Colonic mucosa (tissue), 4 donors: ENCODE measurements around the gene ZSCAN2. TPM values are rescaled to one million over a fixed set of nuclear protein-coding genes. Genes with fewer than 3 reads are reported as not detected.
A peak's percentile ranks its signal among the peaks of the same experiment; 100 is the strongest.
"Not testable (repeated sequence)": the region's sequence is repeated elsewhere in the genome, so short reads cannot be mapped to it uniquely, and the experiment has no call there.

ENCODE experiments used
- DNase-seq: peaks from one replicate; pipeline ENCODE4 v3.0.0-alpha.2; 2020
- H3K27ac ChIP-seq: fragments of 200-600 bp; one replicate; pipeline ENCODE4 v1.8.0; 2021
- H3K27me3 ChIP-seq: fragments of 200-600 bp; one replicate; pipeline ENCODE4 v1.8.0; 2021
- H3K36me3 ChIP-seq: fragments of 200-600 bp; one replicate; pipeline ENCODE4 v1.8.0; 2021
- H3K4me1 ChIP-seq: fragments of 200-600 bp; one replicate; pipeline ENCODE4 v1.8.0; 2021; ENCODE audit warnings: mild to moderate bottlenecking
- H3K4me3 ChIP-seq: fragments of 200-600 bp; one replicate; pipeline ENCODE4 v1.8.0; 2021
- H3K9ac ChIP-seq, 2 donors: one replicate each; pipeline ENCODE4 v1.7.0; 2013; ENCODE audit warnings: control low read depth in 2 of 2, low read depth in 2 of 2, low read length in 2 of 2
- H3K9me3 ChIP-seq: fragments of 200-600 bp; one replicate; pipeline ENCODE4 v1.8.0; 2021
- intact Hi-C: fragments of 100-400 bp; cut with DNase I; formaldehyde crosslinking; loops from one replicate; pipeline ENCODE4 v1.14.1; 2022
- total RNA-seq, 2 donors: library from RNA; stranded (reverse); fragmentation: NEBNext Ultra II Directional in 1 of 2; extraction: Animal tissue kit (Norgen Biotek cat#: 25700) in 1 of 2; gene quantifications; one replicate each; pipeline ENCODE4 v1.2.1, GENCODE V29; 2021
- TF ChIP-seq, protein P1 (sequence below): fragments of 200-600 bp; IDR thresholded peaks from one replicate; pipeline ENCODE4 v1.8.0; 2022; ENCODE audit warnings: antibody characterized with exemption, mild to moderate bottlenecking
- donor health status: healthy.
- donor health status: DM: no; HTN: no; CAD: no.
- donor health status: DM: no; HTN: no; CAD: no.

ZSCAN2 gene
- 1 to 10 TPM; 6.3 to 6.4 TPM for total RNA-seq

DNA sequence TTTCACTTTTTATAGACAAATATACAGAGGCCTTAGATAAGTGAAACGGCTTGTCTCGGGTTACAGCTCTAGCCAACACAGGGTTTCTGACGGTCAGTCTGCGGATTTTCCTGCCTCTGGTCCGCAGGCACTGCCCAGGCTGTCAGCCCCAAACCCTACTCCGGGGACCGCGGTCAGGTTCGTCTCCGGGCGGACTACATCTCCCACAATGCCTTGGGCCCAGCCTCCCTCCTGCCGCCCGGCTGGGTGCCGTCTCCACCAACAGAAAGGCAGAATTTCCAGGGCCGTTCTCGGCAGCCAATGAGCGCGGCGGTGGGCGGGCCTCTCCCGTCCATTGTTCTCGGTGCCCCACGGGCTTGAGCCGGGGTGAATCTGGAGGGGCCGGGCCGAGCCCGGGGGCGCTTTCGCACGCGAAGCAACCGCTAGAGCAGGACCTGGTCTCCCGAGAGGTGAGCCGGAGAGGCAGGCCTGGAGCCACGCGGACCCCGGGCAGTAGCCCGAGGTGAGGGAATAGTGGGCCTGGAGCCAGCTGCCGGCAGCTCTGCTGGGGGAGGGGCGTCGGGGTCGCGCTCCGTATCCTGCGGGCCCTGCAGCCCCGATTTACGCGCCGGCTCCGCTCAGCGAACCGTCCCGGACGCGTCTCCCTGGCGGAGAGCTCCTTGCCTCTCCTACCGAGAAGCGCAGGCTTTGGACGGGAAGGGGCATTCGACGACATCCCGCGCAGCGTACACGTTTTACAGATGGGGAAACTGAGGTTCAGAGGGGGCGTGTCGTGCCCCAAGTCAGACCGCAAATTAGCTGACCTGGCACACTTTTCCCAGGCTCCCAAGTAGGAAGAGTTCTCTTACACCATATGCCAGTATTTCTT is at the start of gene ZSCAN2:
Gene ZSCAN2 (plus strand): TSS at position 323 of the 868 bp plus-strand sequence. CDS start 2,919 bp downstream, outside the sequence.
- peaks cover 3% of the 10 kb centered on the region for H3K4me1 ChIP-seq
- no peaks in the 10 kb centered on the region for H3K36me3 ChIP-seq
- H3K9ac ChIP-seq: peak within 1 kb of the TSS; percentile 86 to 87
- TF ChIP-seq, protein P1, sequence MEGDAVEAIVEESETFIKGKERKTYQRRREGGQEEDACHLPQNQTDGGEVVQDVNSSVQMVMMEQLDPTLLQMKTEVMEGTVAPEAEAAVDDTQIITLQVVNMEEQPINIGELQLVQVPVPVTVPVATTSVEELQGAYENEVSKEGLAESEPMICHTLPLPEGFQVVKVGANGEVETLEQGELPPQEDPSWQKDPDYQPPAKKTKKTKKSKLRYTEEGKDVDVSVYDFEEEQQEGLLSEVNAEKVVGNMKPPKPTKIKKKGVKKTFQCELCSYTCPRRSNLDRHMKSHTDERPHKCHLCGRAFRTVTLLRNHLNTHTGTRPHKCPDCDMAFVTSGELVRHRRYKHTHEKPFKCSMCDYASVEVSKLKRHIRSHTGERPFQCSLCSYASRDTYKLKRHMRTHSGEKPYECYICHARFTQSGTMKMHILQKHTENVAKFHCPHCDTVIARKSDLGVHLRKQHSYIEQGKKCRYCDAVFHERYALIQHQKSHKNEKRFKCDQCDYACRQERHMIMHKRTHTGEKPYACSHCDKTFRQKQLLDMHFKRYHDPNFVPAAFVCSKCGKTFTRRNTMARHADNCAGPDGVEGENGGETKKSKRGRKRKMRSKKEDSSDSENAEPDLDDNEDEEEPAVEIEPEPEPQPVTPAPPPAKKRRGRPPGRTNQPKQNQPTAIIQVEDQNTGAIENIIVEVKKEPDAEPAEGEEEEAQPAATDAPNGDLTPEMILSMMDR: no peak
- H3K4me3 ChIP-seq: peak within 1 kb of the TSS; percentile 82
- DNase-seq: peak; percentile 97
- no peaks in the 10 kb centered on the region for H3K9me3 ChIP-seq
- peak within 1 kb of the TSS; percentile 16 for H3K27ac ChIP-seq
- no peaks in the 10 kb centered on the region for H3K27me3 ChIP-seq
- intact Hi-C loops: no loop called here

DNA sequence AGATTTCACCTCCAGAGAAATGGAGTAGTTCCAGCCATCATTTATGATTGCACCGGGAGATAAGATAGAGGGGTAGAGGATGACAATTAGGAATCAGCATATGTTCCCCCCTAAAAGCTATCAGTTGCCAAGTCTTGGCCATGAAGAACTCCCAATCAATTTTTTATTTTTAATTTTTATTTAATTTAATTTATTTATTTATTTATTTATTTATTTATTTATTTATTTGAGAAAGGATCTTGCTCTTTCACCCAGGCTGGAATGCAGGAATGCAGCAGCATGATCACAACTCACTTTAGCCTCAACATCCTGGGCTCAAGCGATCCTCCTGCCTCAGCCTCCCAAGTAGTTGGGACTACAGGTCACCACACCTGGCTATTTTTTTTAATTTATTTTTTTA is 49.2 kb upstream of the ZSCAN2 start:
- H3K4me3 ChIP-seq, H3K4me1 ChIP-seq, H3K27ac ChIP-seq, H3K9ac ChIP-seq, intact Hi-C loops, DNase-seq, H3K27me3 ChIP-seq, H3K9me3 ChIP-seq, H3K36me3 ChIP-seq: not testable (repeated sequence)

DNA sequence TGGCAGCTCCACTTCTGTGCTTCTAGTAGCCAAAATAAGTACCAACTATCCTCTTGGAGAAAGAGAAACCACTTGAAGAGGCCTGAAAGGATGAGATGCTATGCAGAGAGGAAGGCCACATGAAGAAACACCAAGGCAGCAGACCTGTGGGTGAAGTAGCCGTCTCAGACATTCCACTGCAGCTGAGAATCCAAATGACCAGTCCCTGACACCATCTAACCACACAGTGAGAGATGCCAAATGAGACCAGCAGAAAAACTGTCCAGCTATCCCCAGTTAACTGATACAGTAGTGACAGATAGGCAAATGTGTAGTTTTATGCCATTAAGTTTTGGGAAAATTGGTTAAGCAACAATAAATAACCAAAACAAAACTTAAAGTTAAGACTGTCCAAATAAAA is 47.9 kb upstream of the ZSCAN2 start:
- H3K9me3 ChIP-seq: no peaks in the 10 kb centered on the region
- no peak overlapping the region for H3K27ac ChIP-seq
- no peak for DNase-seq
- intact Hi-C loops: no loop called here
- no peak overlapping the region for H3K4me3 ChIP-seq
- H3K36me3 ChIP-seq: no peaks in the 10 kb centered on the region
- H3K9ac ChIP-seq: no peak overlapping the region
- TF ChIP-seq, protein P1: no peak
- no peaks in the 10 kb centered on the region for H3K27me3 ChIP-seq
- no peaks in the 10 kb centered on the region for H3K4me1 ChIP-seq

DNA sequence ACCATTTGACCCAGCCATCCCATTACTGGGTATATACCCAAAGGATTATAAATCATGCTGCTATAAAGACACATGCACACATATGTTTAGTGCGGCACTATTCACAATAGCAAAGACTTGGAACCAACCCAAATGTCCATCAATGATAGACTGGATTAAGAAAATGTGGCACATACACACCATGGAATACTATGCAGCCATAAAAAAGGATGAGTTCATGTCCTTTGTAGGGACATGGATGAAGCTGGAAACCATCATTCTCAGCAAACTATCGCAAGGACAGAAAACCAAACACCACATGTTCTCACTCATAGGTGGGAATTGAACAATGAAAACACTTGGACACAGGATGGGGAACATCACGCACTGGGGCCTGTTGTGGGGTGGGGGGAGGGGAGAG is 44.1 kb upstream of the ZSCAN2 start:
- DNase-seq, H3K9me3 ChIP-seq, intact Hi-C loops, H3K9ac ChIP-seq, H3K4me3 ChIP-seq, H3K27ac ChIP-seq, H3K36me3 ChIP-seq, H3K4me1 ChIP-seq, H3K27me3 ChIP-seq: not testable (repeated sequence)

DNA sequence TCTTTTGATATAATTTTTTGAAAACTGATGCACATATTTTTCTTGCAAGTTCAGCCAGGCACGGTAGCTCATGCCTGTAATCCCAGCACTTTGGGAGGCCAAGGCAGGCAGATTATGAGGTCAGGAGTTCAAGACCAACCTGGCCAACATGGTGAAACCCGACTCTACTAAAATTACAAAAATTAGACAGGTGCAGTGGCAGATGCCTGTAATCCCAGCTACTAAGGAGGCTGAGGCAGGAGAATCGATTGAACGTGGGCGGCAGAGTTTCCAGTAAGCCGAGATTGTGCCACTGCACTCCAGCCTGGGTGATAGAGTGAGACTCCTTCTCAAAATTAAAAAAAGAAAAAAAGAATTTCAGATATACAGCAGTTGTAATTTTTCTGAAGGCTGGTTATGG is 32.8 kb upstream of the ZSCAN2 start:
- DNase-seq, H3K4me1 ChIP-seq, H3K9me3 ChIP-seq, H3K27me3 ChIP-seq, H3K27ac ChIP-seq, H3K36me3 ChIP-seq, intact Hi-C loops, H3K9ac ChIP-seq, H3K4me3 ChIP-seq: not testable (repeated sequence)

DNA sequence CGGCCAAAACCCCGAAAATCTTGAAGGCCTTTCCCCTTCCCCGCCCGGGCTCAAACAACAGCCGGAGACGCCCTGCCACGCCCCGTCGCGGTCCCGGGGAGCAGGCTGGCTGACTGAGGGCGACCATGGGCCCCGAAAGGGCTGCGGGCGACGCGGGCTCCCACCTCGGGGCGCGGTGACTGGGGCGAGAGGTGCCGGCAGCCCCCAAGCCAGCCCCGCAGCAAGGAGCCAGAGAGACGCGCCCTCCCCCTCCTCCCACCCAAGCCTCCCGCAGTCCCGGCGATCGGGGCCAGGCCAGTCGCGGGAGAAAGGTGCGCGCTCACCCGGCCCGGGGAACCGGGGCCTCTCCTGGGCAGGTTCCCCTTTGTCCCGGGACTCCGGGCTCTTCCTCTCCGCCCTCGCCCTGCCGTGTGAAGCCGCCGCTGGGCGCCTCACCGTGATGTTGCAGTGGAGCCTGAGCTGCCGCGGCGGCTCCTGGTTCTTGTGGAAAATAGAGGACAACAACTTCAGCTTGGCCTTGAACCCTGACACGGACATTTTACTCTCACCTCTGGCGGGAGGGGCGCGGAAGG is 30.6 kb upstream of the ZSCAN2 start:
- no peaks in the 10 kb centered on the region for H3K9me3 ChIP-seq
- H3K4me1 ChIP-seq: no peaks in the 10 kb centered on the region
- TF ChIP-seq, protein P1: no peak
- peak; percentile 79 for DNase-seq
- peak overlapping the region; percentile 77 for H3K4me3 ChIP-seq
- H3K27ac ChIP-seq: peak overlapping the region; percentile 86
- intact Hi-C loops: no loop called here
- H3K36me3 ChIP-seq: no peaks in the 10 kb centered on the region
- H3K27me3 ChIP-seq: no peaks in the 10 kb centered on the region
- H3K9ac ChIP-seq: peak overlapping the region; percentile 77 to 87

DNA sequence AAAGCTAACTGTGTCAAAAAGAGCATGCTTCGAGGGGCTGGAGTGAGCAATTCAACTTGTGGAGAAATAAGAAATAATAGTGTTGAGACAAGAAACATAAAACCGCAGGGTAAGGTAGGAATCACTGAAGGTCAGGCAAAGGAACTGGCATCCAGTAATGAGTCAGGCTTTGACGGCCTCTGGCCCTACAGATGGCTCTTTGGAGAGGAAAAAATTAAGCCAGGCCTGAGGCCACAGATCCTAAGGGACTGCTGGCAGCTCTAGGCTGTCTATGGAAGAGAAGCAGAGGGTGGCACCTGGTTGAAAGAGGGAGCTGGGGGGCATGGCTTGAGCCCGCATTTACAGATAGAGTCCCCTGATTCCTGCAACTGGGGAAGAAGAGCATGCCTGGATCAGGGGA is 28.6 kb upstream of the ZSCAN2 start:
- Histone ChIP-seq H3K9me3 (no peaks in the 10 kb centered on the region), H3K27me3 (no peaks in the 10 kb centered on the region), H3K36me3 (no peaks in the 10 kb centered on the region), H3K4me1 (no peaks in the 10 kb centered on the region), H3K4me3 (no peak overlapping the region), H3K9ac (no peak overlapping the region), H3K27ac (no peak overlapping the region)
- intact Hi-C loops: no loop called here
- DNase-seq: no peak
- TF ChIP-seq, protein P1: no peak
